Measurements from ENCODE around the gene AIDA. TPM values are rescaled to one million over a fixed set of nuclear protein-coding genes. Genes with fewer than 3 reads are reported as not detected.

Gene AIDA
- polyA plus RNA-seq, 1 of the 3 experiments (the other 2 are of a cell fraction) = 20.8 TPM

DNA sequence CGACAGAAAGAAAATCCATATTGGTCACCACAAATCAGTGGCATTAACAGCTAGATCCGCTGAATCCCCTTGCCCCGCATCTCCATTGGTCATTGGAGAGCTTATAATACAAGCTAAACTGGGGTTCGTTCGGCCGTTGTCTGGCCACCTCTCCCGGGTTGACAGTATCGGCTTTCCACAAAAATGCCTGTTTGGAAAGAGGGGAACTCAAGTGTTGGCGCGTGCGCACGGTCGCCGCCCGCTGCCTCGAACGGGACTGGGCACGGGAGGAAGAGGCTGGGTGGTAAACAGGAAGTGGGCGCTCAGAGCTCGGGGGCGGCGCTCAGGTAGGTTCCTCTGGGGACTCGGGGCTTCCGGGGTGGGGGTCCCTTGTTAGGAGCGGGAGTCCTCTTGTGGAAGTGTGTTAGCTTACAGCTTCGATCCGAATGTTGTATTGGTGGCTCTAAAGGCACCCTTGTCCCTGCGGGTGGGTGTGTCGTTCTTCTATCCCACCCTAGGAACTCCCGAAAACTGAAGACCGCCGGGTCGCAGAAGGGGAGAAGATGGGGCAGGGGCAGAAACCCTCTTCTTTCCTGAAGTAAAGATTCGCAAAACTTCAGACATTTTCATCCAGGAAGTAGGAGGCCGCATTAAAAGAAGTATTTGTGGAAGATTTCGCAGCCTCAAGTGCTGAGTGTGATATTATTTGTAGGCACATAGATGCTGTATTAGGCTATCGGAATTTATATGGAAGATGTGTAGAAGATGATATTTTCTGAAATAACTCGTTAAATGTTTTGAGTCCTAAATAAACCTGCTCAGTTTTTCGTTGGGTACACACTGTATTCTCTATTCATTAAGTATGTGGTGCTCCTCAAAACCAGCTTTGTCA, 1.0 kb upstream of the AIDA start (continued):
- TF ChIP-seq REST (IDR thresholded peaks at IDR 0.05; ENCODE audit: low read depth, low read length) = no peak
- TF ChIP-seq TEAD4 (IDR thresholded peaks at IDR 0.05; ENCODE audit: borderline replicate concordance, insufficient read depth) = no peak
- TF ChIP-seq USF2 (IDR thresholded peaks at IDR 0.05; ENCODE audit: borderline replicate concordance, low read depth, low read length) = no peak
- no peak for TF ChIP-seq MEF2A (IDR thresholded peaks at IDR 0.05; ENCODE audit: borderline replicate concordance, low read depth)
- no peak; the same call in 1 of the 2 replicates for TF ChIP-seq USF1 (IDR thresholded peaks at IDR 0.05; ENCODE audit: borderline replicate concordance, low read depth)
- TF ChIP-seq POLR2AphosphoS5 (IDR thresholded peaks at IDR 0.05; ENCODE audit: low read depth, low read length) = peak; percentile 90
- peak; percentile 79 for TF ChIP-seq FOXJ3 (CRISPR knock-in tag; IDR thresholded peaks at IDR 0.05)
- no peak for TF ChIP-seq PBX3 (IDR thresholded peaks at IDR 0.05)
- TF ChIP-seq EZH2phosphoT487 (IDR thresholded peaks at IDR 0.05; ENCODE audit: borderline replicate concordance, low read depth) = no peak
